Esophagus (tissue), 2 donors: Measurements from ENCODE around the gene CFAP69. TPM values are rescaled to one million over a fixed set of nuclear protein-coding genes. Genes with fewer than 3 reads are reported as not detected.
"Not testable (repeated sequence)": the region's sequence is repeated elsewhere in the genome, so short reads cannot be mapped to it uniquely, and the experiment has no call there.

Experiments
- H3K27ac ChIP-seq, 2 donors: one replicate each; pipeline ENCODE4 v1.5.1; 2013; ENCODE audit warnings: low read depth in 2 of 2, mild to moderate bottlenecking in 2 of 2, inconsistent platforms in 1 of 2, low read length in 1 of 2, moderate library complexity in 1 of 2
- H3K27me3 ChIP-seq, 2 donors: one replicate each; pipeline ENCODE4 v1.6.1; 2013; ENCODE audit warnings: low read length in 2 of 2, control low read depth in 1 of 2, mild to moderate bottlenecking in 1 of 2; ENCODE audit not compliant: insufficient read depth in 2 of 2, control insufficient read depth in 1 of 2
- H3K36me3 ChIP-seq, 2 donors: one replicate each; pipeline ENCODE4 v1.6.1; 2013; ENCODE audit warnings: low read length in 1 of 2; ENCODE audit not compliant: control insufficient read depth in 2 of 2, insufficient read depth in 2 of 2
- H3K4me1 ChIP-seq, 2 donors: one replicate each; pipeline ENCODE4 v1.6.1; 2013; ENCODE audit warnings: low read length in 1 of 2; ENCODE audit not compliant: control insufficient read depth in 2 of 2, insufficient read depth in 2 of 2
- H3K4me3 ChIP-seq, 2 donors: one replicate each; pipeline ENCODE4 v1.5.1; 2013; ENCODE audit warnings: low read length in 2 of 2, mild to moderate bottlenecking in 2 of 2, low read depth in 1 of 2, moderate library complexity in 1 of 2
- H3K9me3 ChIP-seq, 2 donors: one replicate each; pipeline ENCODE4 v1.6.1; 2013; ENCODE audit warnings: mild to moderate bottlenecking in 2 of 2, low read depth in 1 of 2, low read length in 1 of 2, moderate library complexity in 1 of 2; ENCODE audit not compliant: control insufficient read depth in 2 of 2, insufficient read depth in 1 of 2
- WGBS, 2 donors: extraction: QIAGEN DNeasy Blood & Tissue Kit; methylation state at CpG; one replicate each; pipeline ENCODE4 v1.1.7; 2013; 5-methylcytosine and 5-hydroxymethylcytosine counted together
- polyA plus RNA-seq, 2 donors: library from polyadenylated mRNA; stranded (reverse); fragments of 200-250 nt; gene quantifications; one replicate each; pipeline ENCODE4 v1.2.3, GENCODE V29; 2013
- donor health status: healthy with polysubstance abuse.
- donor health status: Bipolar disorder and iron deficiency.

Gene CFAP69
- polyA plus RNA-seq, 2 donors, result 1.4 to 3.1 TPM

GRCh38 chr7:90320801-90321494 is 76.0 kb downstream of the CFAP69 start, which contains the start of gene FAM237B:
TSS of gene FAM237B (minus strand) at chr7:90321304. CDS start at chr7:90319748, 1,556 bp downstream.
- Histone ChIP-seq H3K27ac (no peak within 1 kb of the TSS), H3K9me3 (peaks cover 0 to 2% of the 10 kb centered on the region in 2 donors), H3K4me3 (peak within 1 kb of the TSS; percentile 1 to 18), H3K36me3 (no peaks in the 10 kb centered on the region), H3K27me3 (peaks cover 0 to 12% of the 10 kb centered on the region in 2 donors), H3K4me1 (peaks cover 0 to 7% of the 10 kb centered on the region in 2 donors)
- WGBS, 2 donors, result 3 to 5% methylated on average over 60 to 62 of the region's 62 CpGs

- H3K9me3 ChIP-seq, result peaks cover 0 to 2% of the 10 kb centered on the region in 2 donors
- no peaks in the 10 kb centered on the region for H3K36me3 ChIP-seq
- no peak overlapping the region for H3K27ac ChIP-seq
- H3K4me1 ChIP-seq, result peaks cover 0 to 7% of the 10 kb centered on the region in 2 donors
- no peak overlapping the region for H3K4me3 ChIP-seq
- H3K27me3 ChIP-seq, result peaks cover 0 to 12% of the 10 kb centered on the region in 2 donors
Measured at GRCh38 chr7:90322837-90323236, 77.9 kb downstream of the CFAP69 start.

GRCh38 chr7:90326500-90326899 is 81.5 kb downstream of the CFAP69 start:
- peaks cover 0 to 6% of the 10 kb centered on the region in 2 donors for H3K27me3 ChIP-seq
- H3K9me3 ChIP-seq, result no peaks in the 10 kb centered on the region
- H3K27ac ChIP-seq, result no peak overlapping the region
- WGBS, 2 donors, result 33 to 36% methylated on average over 1 of the region's 1 CpG
- no peaks in the 10 kb centered on the region for H3K4me1 ChIP-seq
- no peak overlapping the region for H3K4me3 ChIP-seq
- H3K36me3 ChIP-seq, result no peaks in the 10 kb centered on the region

GRCh38 chr7:90334193-90334843 is 89.3 kb downstream of the CFAP69 start:
- WGBS, 2 donors, result 91 to 95% methylated on average over 34 to 48 of the region's 48 CpGs
- H3K4me1 ChIP-seq, result no peaks in the 10 kb centered on the region
- H3K36me3 ChIP-seq, result no peaks in the 10 kb centered on the region
- H3K27me3 ChIP-seq, result no peaks in the 10 kb centered on the region
- no peaks in the 10 kb centered on the region for H3K9me3 ChIP-seq
- H3K27ac ChIP-seq, result no peak overlapping the region
- H3K4me3 ChIP-seq, result no peak overlapping the region

GRCh38 chr7:90334926-90335325 is 90.0 kb downstream of the CFAP69 start:
- H3K27ac ChIP-seq, H3K27me3 ChIP-seq, H3K4me3 ChIP-seq, H3K9me3 ChIP-seq, H3K36me3 ChIP-seq, H3K4me1 ChIP-seq: not testable (repeated sequence)
- WGBS, 2 donors, result 83 to 89% methylated on average over 2 of the region's 2 CpGs

- Histone ChIP-seq H3K27me3 (no peaks in the 10 kb centered on the region), H3K36me3 (no peaks in the 10 kb centered on the region), H3K4me3 (no peak overlapping the region), H3K9me3 (no peaks in the 10 kb centered on the region), H3K27ac (no peak overlapping the region), H3K4me1 (no peaks in the 10 kb centered on the region)
Measured at GRCh38 chr7:90337106-90337505, 92.1 kb downstream of the CFAP69 start.

- H3K27ac ChIP-seq, result peak overlapping the region in 1 of 2 donors; percentile 84
- no peaks in the 10 kb centered on the region for H3K36me3 ChIP-seq
- H3K9me3 ChIP-seq, result no peaks in the 10 kb centered on the region
- H3K27me3 ChIP-seq, result no peaks in the 10 kb centered on the region
- no peak overlapping the region for H3K4me3 ChIP-seq
- peaks cover 0 to 3% of the 10 kb centered on the region in 2 donors for H3K4me1 ChIP-seq
Measured at GRCh38 chr7:90345016-90345415, 100.0 kb downstream of the CFAP69 start.

GRCh38 chr7:90345595-90346335 is 100.8 kb downstream of the CFAP69 start:
- Histone ChIP-seq H3K4me1 (peaks cover 0 to 3% of the 10 kb centered on the region in 2 donors), H3K27me3 (no peaks in the 10 kb centered on the region), H3K27ac (peak overlapping the region; percentile 74 to 84), H3K9me3 (no peaks in the 10 kb centered on the region), H3K4me3 (peak overlapping the region; percentile 79 to 93), H3K36me3 (no peaks in the 10 kb centered on the region)
- 7 to 9% methylated on average over 18 of the region's 18 CpGs for WGBS, 2 donors

GRCh38 chr7:90346336-90347125 is 101.6 kb downstream of the CFAP69 start, which contains the start of gene GTPBP10:
TSS of gene GTPBP10 (plus strand) at chr7:90346716. CDS start at chr7:90346742, 26 bp downstream.
- no peaks in the 10 kb centered on the region for H3K9me3 ChIP-seq
- no peaks in the 10 kb centered on the region for H3K27me3 ChIP-seq
- no peaks in the 10 kb centered on the region for H3K36me3 ChIP-seq
- peak within 1 kb of the TSS; percentile 79 to 93 for H3K4me3 ChIP-seq
- 0% methylated on average over 37 of the region's 37 CpGs for WGBS, 2 donors
- H3K27ac ChIP-seq, result peak within 1 kb of the TSS; percentile 84 to 96
- H3K4me1 ChIP-seq, result peaks cover 0 to 3% of the 10 kb centered on the region in 2 donors
